B cell (primary cell): ENCODE data around the gene ZMIZ1. TPM values are rescaled to one million over a fixed set of nuclear protein-coding genes. Genes with fewer than 3 reads are reported as not detected.

Experiments
- ATAC-seq: fragments of 200-7000 bp; cut with Tn5 transposase; one replicate; pipeline ENCODE4 v1.10.0; 2021; ENCODE audit warnings: low read depth, mild to moderate bottlenecking, moderate number of reproducible peaks, moderate library complexity
- CTCF ChIA-PET: fragments of 350-600 bp; sonication (Branson Sonifier 250); formaldehyde crosslinking; loops from one replicate; lab custom pipeline; 2021; ENCODE audit warnings: antibody characterized with exemption, inconsistent platforms; lab: Charles Lee
- POLR2A ChIA-PET: fragments of 350-600 bp; sonication (Branson Sonifier 250); formaldehyde crosslinking; loops from one replicate; lab custom pipeline; 2021; ENCODE audit warnings: antibody characterized with exemption; lab: Charles Lee
- DNase-seq: peaks from one replicate; pipeline ENCODE4 v3.0.0; 2013
- H2AFZ ChIP-seq: 2 replicates; pipeline ENCODE4 v1.6.1; 2012; ENCODE audit warnings: mild to moderate bottlenecking, low read depth, low read length; ENCODE audit not compliant: insufficient read depth, poor library complexity, severe bottlenecking
- H3K27ac ChIP-seq, 2 donors: 1 replicate in 1 of 2; 2 replicates in 1 of 2; pipeline ENCODE4 v1.5.1; 2012 to 2013; ENCODE audit warnings: low read length in 2 of 2, mild to moderate bottlenecking in 2 of 2, moderate library complexity in 1 of 2
- H3K27me3 ChIP-seq, 4 experiments: fragments of 200-600 bp in 1 of 4; sonication (generic) in 1 of 4; replicated peaks in 1 of 4; 1 replicate in 2 of 4; 2 replicates in 2 of 4; pipeline versions ENCODE4 v1.6.1 to v1.7.0; 2013 to 2016; ENCODE audit warnings: low read length in 3 of 4, mild to moderate bottlenecking in 2 of 4, mixed read lengths in 1 of 4, moderate library complexity in 1 of 4; ENCODE audit not compliant: insufficient read depth in 4 of 4, control insufficient read depth in 3 of 4; ENCODE audit errors: control extremely low read depth in 1 of 4
- H3K36me3 ChIP-seq, 2 experiments: replicated peaks in 1 of 2; 1 replicate in 1 of 2; 2 replicates in 1 of 2; pipeline versions ENCODE4 v1.6.1 to v1.7.1; 2013; ENCODE audit warnings: low read length in 1 of 2; ENCODE audit not compliant: insufficient read depth in 2 of 2, control insufficient read depth in 1 of 2; ENCODE audit errors: control extremely low read depth in 1 of 2, extremely low read depth in 1 of 2
- H3K4me1 ChIP-seq, 2 donors: fragments of 200-600 bp in 1 of 2; sonication (generic) in 1 of 2; 1 replicate in 1 of 2; 2 replicates in 1 of 2; pipeline versions ENCODE4 v1.5.1 to v1.6.1; 2013 to 2017; ENCODE audit warnings: low read length in 2 of 2; ENCODE audit not compliant: control insufficient read depth in 2 of 2, insufficient read depth in 2 of 2
- H3K4me2 ChIP-seq: replicated peaks from 2 replicates; pipeline ENCODE3; 2012; ENCODE audit warnings: mild to moderate bottlenecking, low read depth, low read length; ENCODE audit not compliant: poor library complexity, severe bottlenecking
- H3K4me3 ChIP-seq, 5 experiments: fragments of 200-600 bp in 1 of 5; sonication (generic) in 1 of 5; 1 replicate in 3 of 5; 2 replicates in 2 of 5; pipeline versions ENCODE4 v1.5.1 to v1.7.0; 2011 to 2016; ENCODE audit warnings: low read length in 4 of 5, mild to moderate bottlenecking in 4 of 5, low read depth in 2 of 5, control low read depth in 1 of 5, moderate library complexity in 1 of 5; ENCODE audit not compliant: insufficient read depth in 1 of 5; ENCODE audit errors: control extremely low read depth in 1 of 5, extremely low read depth in 1 of 5
- H3K79me2 ChIP-seq: fragments of 200-600 bp; sonication (generic); one replicate; pipeline ENCODE4 v1.6.0; 2016; ENCODE audit warnings: low read length; ENCODE audit not compliant: control insufficient read depth, insufficient read depth
- H3K9ac ChIP-seq: fragments of 200-600 bp; sonication (generic); 2 replicates; pipeline ENCODE4 v1.6.1; 2017; ENCODE audit warnings: mild to moderate bottlenecking, low read length, moderate library complexity
- H3K9me3 ChIP-seq, 3 donors: one replicate each; pipeline versions ENCODE4 v1.6.1 to v1.7.1; 2013; ENCODE audit warnings: low read length in 2 of 3; ENCODE audit not compliant: control insufficient read depth in 2 of 3, insufficient read depth in 1 of 3; ENCODE audit errors: control extremely low read depth in 1 of 3
- H4K20me1 ChIP-seq: 2 replicates; pipeline ENCODE4 v1.6.0; 2012; ENCODE audit warnings: mild to moderate bottlenecking, low read length; ENCODE audit not compliant: insufficient read depth, control insufficient read depth, poor library complexity, severe bottlenecking
- H3K27ac Mint-ChIP-seq: one replicate; pipeline ENCODE4 v1.8.0; 2021; ENCODE audit warnings: mixed read lengths
- H3K27me3 Mint-ChIP-seq: one replicate; pipeline ENCODE4 v1.8.0; 2021; ENCODE audit warnings: mixed read lengths
- H3K4me1 Mint-ChIP-seq: one replicate; pipeline ENCODE4 v1.8.0; 2021; ENCODE audit warnings: mixed read lengths
- H3K4me3 Mint-ChIP-seq: one replicate; pipeline ENCODE4 v1.8.0; 2021; ENCODE audit warnings: mixed read lengths
- H3K9me3 Mint-ChIP-seq: one replicate; pipeline ENCODE4 v1.8.0; 2022; ENCODE audit warnings: mixed read lengths; ENCODE audit not compliant: insufficient read depth
- CTCF ChIP-seq: fragments of 200-600 bp; IDR thresholded peaks from one replicate; pipeline ENCODE4 v1.8.0; 2022; ENCODE audit warnings: antibody characterized with exemption, mild to moderate bottlenecking
- EZH2 ChIP-seq: IDR thresholded peaks from 2 replicates; pipeline ENCODE4 v1.6.1; 2012; ENCODE audit warnings: borderline replicate concordance, low read depth, mild to moderate bottlenecking, moderate library complexity, low read length; ENCODE audit not compliant: insufficient read depth, poor library complexity, severe bottlenecking
- WGBS: methylation state at CpG from one replicate; pipeline ENCODE4 v1.1.5; 2013; ENCODE audit warnings: missing lambda C conversion rate; ENCODE audit not compliant: insufficient coverage; 5-methylcytosine and 5-hydroxymethylcytosine counted together
- intact Hi-C: fragments of 100-400 bp; cut with micrococcal nuclease; formaldehyde crosslinking; loops from one replicate; pipeline ENCODE4 v1.10.0; 2022
- polyA plus RNA-seq: library from polyadenylated mRNA; depleted of rRNA; stranded (reverse); fragments of >200 nt; gene quantifications from 2 replicates; pipeline ENCODE4 v1.2.3, GENCODE V29; 2012
- total RNA-seq, 2 donors: library from RNA; stranded (reverse); fragments of 120-200 nt in 1 of 2; gene quantifications; 1 replicate in 1 of 2; 2 replicates in 1 of 2; pipeline versions ENCODE4 v1.2.3 to v1.2.4, GENCODE V29; 2013 to 2022

Gene ZMIZ1
- total and polyA plus RNA-seq, 2 donors (not counting 1 experiment from before 2014, with no cell fraction given) = 14.3 to 64.9 TPM

DNA sequence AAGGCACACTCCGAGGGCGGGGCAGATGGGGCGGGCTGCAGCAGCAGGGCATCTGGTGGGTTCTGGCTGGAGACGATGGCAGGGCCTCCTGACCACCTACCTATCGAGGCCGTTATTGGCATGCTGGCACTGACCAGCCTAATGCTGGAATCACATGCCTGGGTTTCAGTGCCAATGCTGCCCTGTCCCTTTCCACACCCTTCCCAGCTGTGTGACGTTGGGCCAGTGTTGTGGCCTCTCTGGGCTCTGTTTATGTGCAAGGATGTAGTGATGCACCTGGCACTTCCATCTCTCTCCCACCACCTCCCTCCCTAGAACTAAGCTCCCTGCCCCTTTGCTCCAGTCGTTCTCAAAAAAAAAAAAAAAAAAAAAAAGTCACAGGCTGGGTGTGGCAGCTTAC is 132.9 kb downstream of the ZMIZ1 start:
- no peaks in the 10 kb centered on the region for H3K27me3 Mint-ChIP-seq
- TF ChIP-seq EZH2 = no peak
- TF ChIP-seq CTCF = no peak

GRCh38 chr10:79202188-79203013 is 133.6 kb downstream of the ZMIZ1 start:
- peak; percentile 49 for ATAC-seq

More for the DNA sequence above, 132.9 kb downstream of the ZMIZ1 start:
- Histone ChIP-seq H3K4me2 (no peak overlapping the region), H3K27me3 (no peaks in the 10 kb centered on the region), H2AFZ (no peak overlapping the region), H3K9me3 (no peaks in the 10 kb centered on the region), H3K4me3 (no peak overlapping the region), H3K4me1 (no peaks in the 10 kb centered on the region), H3K36me3 (no peaks in the 10 kb centered on the region), H3K79me2 (no peaks in the 10 kb centered on the region), H4K20me1 (no peaks in the 10 kb centered on the region), H3K27ac (no peak overlapping the region), H3K9ac (no peak overlapping the region)
- Mint-ChIP-seq H3K9me3 (no peaks in the 10 kb centered on the region), H3K4me3 (no peak overlapping the region), H3K27ac (no peak overlapping the region), H3K4me1 (peaks cover under 1% of the 10 kb centered on the region)
- 92% methylated on average over 6 of the region's 8 CpGs for WGBS
- ChIA-PET CTCF (interaction anchor here (1.0 to 3.3 kb wide), 7 partner anchors 10 to 1155 kb away, joined by 3 to 21 read pairs (median 4); no protein-coding TSS in a partner anchor), POLR2A (interaction anchor here (0.7 kb wide), 1 partner anchor 732 kb away, joined by 8 read pairs; no protein-coding TSS in a partner anchor)
- intact Hi-C loops = no loop called here
- DNase-seq (no peak), ATAC-seq (no peak)

More at GRCh38 chr10:79202188-79203013, 133.6 kb downstream of the ZMIZ1 start:
- H3K27ac ChIP-seq = no peak overlapping the region
- TF ChIP-seq CTCF (peak; percentile 48), EZH2 (no peak)
- no peak overlapping the region for H3K4me2 ChIP-seq
- H3K27ac Mint-ChIP-seq = no peak overlapping the region
- intact Hi-C loops = no loop called here
- H3K4me3 ChIP-seq = no peak overlapping the region
- H2AFZ ChIP-seq = no peak overlapping the region
- H3K4me1 Mint-ChIP-seq = peaks cover 2% of the 10 kb centered on the region
- no peaks in the 10 kb centered on the region for H3K79me2 ChIP-seq
- 57% methylated on average over 7 of the region's 9 CpGs for WGBS
- H3K9ac ChIP-seq = no peak overlapping the region
- POLR2A ChIA-PET = interaction anchor here (0.7 kb wide), 1 partner anchor 732 kb away, joined by 8 read pairs; no protein-coding TSS in a partner anchor
- H3K9me3 ChIP-seq = no peaks in the 10 kb centered on the region
- H3K27me3 Mint-ChIP-seq = no peaks in the 10 kb centered on the region
- H4K20me1 ChIP-seq = no peaks in the 10 kb centered on the region
- no peaks in the 10 kb centered on the region for H3K4me1 ChIP-seq
- H3K36me3 ChIP-seq = no peaks in the 10 kb centered on the region
- H3K27me3 ChIP-seq = no peaks in the 10 kb centered on the region
- no peaks in the 10 kb centered on the region for H3K9me3 Mint-ChIP-seq
- CTCF ChIA-PET = interaction anchor here (0.8 to 3.3 kb wide), 15 partner anchors 7 to 1156 kb away, joined by 3 to 21 read pairs (median 4); no protein-coding TSS in a partner anchor
- DNase-seq = peak; percentile 51
- H3K4me3 Mint-ChIP-seq = no peak overlapping the region
